SKM-1 (cell line): ENCODE measurements around the gene QDPR.
"Not testable (repeated sequence)": the region's sequence is repeated elsewhere in the genome, so short reads cannot be mapped to it uniquely, and the experiment has no call there.

Experiments
- DNase-seq: peaks from one replicate; lab custom pipeline; 2025; ENCODE audit not compliant: unreplicated experiment; lab: John Stamatoyannopoulos, UW

Gene QDPR

GRCh38 chr4:17492058-17492741, 19.7 kb downstream of the QDPR start:
- no peak for DNase-seq

- DNase-seq = no peak
These were observed 20.7 kb downstream of the QDPR start for GRCh38 chr4:17491196-17491595.

- DNase-seq = no peak
These were observed 21.3 kb downstream of the QDPR start for GRCh38 chr4:17490575-17491059.

- DNase-seq = no peak
These were observed 22.2 kb downstream of the QDPR start for GRCh38 chr4:17489721-17490120.

DNA sequence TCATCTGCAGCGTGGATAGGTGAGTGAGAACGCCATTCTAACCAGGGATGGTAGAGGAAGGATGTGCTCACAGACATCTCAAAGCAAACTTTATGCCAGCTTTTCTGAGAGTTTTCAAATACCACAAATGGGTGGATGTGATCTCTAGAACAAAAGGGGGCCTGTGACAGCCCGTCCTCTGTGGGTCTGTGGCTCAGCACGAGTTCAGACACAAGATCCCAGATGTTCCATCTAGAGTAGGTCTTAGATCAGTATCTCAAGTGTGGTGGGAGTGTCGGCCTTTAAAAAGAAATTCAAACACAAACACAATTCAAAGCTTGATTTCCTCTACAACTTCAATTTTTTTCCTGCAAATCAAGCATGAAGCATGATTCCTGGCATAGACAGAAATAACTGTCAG, 22.8 kb downstream of the QDPR start:
- DNase-seq = no peak

DNA sequence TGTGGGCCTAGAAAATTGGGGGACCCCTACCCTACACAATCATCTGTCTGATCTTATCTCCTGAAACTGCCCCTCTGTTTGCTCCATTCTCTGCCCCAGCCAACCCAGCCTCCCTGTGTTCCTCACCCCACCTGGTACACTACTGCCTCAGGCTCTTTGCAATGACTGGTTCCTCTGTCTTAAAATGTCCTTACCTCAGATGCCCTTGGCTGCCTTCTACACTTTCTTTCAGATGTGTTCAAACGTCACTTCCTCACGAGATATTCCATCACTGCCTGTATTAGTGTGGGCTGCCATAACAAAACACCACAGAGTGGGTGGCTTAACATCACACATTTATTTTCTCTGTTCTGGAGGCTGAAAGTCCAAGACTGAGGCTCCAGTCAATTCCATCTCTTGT, 29.2 kb downstream of the QDPR start:
- DNase-seq = no peak

- no peak for DNase-seq
These were observed 30.9 kb downstream of the QDPR start for GRCh38 chr4:17480955-17481354.

- DNase-seq = no peak
These were observed 31.5 kb downstream of the QDPR start for GRCh38 chr4:17480210-17480927.

DNA sequence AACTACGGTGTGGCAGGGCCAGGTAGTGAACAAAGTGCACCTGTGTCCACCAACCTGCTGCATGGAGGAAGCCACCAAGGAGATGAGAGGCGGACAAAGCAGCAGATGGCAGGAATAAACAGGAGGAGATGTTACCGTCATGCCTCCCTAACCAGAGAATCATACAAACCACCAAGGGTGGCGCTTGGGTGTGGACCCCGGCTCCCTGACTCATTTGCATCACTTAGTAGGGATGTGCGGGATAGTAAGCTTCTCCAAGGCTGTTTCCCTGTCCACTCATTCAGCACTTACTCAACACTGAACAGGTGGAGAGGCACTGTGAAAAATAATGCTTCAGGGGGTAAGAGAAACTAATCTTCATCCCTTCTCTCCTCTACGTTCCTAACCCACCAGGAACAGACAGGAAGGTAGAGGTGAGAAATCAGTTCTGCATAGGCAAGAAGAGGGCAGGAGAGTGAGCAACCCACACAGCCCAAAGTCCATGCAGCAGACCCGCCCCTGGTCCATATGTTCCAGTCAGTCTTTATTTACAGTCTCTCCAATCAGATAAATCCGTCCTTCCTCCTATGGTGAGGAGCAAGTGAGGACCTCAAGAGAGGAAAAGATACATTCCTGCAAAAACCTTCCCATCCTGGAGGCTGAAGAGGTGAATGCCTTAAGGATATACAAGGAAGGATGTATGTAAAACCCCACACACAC, 34.0 kb downstream of the QDPR start:
- no peak for DNase-seq

DNA sequence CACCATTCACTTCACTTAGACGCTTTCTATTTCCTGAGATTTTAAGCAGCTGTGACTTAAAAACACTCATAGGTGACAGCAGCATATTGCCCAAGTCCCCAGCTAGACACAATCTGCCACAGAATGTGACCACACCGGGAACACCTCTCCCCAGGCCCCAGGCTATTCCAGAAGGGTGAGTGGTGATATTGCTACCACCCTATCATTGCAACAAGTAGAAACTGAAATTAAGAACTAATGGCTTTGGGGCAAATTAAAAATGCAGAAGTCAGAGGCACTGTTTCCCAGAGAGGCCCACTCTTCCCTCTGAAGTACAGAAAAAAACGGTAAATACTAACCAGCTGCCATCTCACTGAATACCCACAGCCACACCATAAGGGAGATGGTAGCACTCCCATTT, 35.0 kb downstream of the QDPR start:
- no peak for DNase-seq

DNA sequence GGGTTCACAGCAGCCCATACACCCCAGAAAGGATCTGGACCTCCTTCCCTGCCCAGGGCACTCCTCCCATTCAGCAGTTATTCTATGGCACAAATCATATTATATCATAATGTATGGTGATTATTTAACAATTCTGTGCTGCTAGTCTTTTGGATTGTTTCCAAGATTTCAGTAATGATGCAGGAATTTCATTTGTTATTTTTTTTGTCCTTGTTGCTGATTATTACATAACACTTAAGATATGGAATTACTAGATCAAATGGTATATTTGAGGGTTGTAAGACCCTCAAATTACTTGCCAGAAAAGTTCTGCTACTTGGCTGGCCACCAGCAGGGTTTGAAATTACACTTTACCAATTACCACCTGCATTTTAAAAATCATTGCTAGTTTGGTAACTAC, 36.4 kb downstream of the QDPR start:
- no peak for DNase-seq

DNA sequence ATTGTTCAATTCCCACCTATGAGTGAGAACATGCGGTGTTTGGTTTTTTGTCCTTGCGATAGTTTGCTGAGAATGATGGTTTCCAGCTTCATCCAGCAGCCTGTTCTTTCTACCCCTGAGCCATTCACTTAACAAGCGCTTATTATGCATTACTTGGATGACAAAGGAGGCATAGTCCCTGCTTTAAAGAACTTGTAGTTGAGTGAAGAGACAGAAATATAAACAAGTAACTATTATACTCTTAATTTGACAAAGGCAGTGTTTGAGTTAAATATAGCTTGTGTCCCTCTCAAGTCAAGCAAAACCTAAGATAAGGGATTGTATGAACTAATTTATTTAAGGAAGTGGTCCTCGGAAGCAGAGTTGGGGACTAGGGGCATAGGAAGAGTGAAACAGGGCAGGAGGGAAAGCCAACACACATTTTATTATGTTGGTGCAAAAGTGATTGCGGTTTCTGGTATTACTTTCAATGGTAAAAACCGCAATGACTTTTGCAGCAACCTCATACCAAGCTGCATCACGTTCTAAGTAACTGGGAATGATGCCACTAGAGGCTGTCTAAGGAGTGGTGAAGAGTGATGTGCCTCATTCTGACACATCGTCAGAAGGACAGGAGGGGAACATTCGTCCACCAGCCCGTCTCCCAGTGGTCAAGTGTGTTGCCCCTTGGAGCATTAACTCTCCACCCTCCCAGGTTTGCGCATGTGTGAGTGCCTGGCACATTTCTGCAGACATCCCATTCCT, 41.8 kb downstream of the QDPR start:
- no peak for DNase-seq

- no peak for DNase-seq
These were observed 43.2 kb downstream of the QDPR start for GRCh38 chr4:17468619-17469221.

- no peak for DNase-seq
These were observed 48.3 kb downstream of the QDPR start for GRCh38 chr4:17463606-17464005.

DNA sequence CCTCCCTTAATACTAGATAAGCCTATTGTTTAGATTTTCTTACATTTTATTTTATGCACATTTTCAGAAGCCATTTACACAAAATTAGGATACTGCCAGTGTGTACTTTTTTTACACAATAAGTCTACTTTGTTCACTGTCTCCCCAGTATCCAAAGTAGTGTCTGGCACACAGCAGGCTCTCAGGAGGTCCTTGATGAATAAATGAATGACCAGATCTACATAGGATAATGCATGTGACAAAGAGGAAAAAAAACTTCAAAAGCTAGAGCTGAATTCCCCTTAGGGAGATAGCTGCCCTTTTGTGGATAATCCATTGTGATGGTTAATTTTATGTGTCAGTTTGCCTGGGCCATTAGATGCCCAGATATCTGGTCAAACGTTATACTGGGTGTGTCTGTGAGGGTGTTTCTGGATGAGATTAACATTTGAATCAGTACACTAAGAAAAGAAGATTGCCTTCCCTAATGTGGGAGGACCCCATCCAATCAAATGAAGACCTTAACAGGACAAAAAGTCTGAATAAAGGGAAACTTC, 61.6 kb downstream of the QDPR start:
- no peak for DNase-seq

GRCh38 chr4:17448689-17449088, 63.2 kb downstream of the QDPR start:
- no peak for DNase-seq

DNA sequence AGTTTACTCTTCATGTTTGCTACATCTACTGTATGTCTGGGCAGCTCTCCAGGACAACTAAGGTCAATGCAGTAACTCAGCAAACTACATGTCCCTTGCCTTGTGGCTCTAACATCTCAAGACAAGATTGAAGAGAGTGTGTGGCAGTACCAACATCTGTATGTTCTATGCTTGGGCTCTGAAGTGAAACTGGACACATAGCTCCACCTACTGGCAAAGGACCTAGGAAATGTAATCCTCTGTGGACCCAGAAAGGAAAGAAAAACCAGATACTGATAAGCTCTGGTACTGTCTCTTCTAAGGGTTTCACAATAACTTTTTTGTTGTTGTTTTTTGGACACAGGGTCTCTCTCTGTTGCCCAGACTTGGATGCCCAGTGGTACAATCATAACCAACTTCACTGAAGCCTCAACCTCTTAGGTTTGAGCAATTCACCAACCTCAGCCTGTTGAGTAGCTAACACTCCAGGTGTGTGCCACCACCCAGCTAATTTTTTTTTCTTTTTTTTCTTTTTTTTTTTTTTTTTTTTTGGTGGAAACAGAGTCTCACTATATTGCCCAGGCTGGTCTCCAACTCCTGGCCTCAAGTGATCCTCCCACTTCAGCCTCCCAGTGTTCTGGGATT, 64.1 kb downstream of the QDPR start:
- DNase-seq = peak; percentile 52

- DNase-seq = no peak
These were observed 64.8 kb downstream of the QDPR start for GRCh38 chr4:17447056-17447455.

DNA sequence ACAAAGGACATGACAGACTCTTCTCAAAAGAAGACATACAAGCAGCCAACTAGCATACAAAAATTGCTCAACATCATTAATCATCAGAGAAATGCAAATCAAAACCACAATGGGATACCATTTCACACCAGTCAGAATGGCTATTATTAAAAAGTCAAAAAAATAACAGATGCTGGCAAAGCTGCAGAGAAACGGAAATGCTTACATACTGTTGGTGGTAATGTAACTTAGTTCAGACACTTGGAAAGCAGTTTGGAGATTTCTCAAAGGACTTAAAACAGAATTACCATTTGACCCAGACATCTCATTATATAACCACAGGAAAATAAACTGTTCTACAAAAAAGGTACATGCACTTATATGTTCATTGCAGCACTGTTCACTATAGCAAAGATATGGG, 69.4 kb downstream of the QDPR start:
- DNase-seq = not testable (repeated sequence)

GRCh38 chr4:17437396-17437795, 74.5 kb downstream of the QDPR start:
- no peak for DNase-seq
